DND-41 (cell line): ENCODE data around the gene GPANK1.

ENCODE experiments used
- CTCF ChIP-seq: IDR thresholded peaks from 2 replicates; pipeline ENCODE4 v1.5.1; 2012; ENCODE audit warnings: borderline replicate concordance, low read length, moderate library complexity, mild to moderate bottlenecking; ENCODE audit not compliant: poor library complexity, severe bottlenecking; ENCODE audit errors: extremely low read depth
- EZH2 ChIP-seq: IDR thresholded peaks from 3 replicates; pipeline ENCODE4 v1.6.1; 2012; ENCODE audit warnings: borderline replicate concordance, low read depth, mild to moderate bottlenecking, moderate library complexity, low read length, inconsistent platforms; ENCODE audit not compliant: severe bottlenecking

GRCh38 chr6:31619805-31620585 is 44.8 kb downstream of the GPANK1 start:
- TF ChIP-seq CTCF: no peak
- TF ChIP-seq EZH2: no peak
